ENCODE results near the gene ENTPD7.

The ENTPD7 gene

DNA sequence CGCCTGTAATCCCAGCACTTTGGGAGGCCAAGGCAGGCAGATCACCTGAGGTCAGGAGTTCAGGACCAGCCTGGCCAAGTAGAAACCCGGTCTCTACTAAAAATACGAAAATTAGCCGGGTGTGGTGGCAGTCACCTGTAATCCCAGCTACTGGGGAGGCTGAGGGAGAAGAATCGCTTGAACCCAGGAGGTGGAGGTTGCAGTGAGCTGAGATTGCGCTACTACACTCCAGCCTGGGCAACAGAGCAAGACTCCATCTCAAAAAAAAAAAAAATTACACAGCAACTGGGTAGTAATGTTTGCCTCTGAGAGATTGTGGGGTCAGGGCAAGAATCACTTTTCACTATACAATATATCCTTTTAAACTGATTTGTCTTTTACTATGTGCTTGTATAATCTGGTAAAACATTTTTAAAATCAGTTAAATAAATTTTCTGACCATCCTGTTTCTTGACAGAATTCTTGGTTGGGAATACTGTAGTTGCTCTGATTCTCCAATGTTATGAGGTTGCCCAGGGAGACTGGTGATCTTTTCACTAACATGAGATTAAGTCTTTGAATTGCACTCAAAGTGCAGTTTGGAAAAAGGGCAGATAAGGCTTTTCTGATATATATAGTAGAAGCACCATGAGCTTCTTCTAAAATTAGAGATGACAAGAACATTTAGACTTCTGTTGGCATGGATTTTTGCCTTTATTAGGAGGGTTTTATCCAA, 1.5 kb downstream of the ENTPD7 start:
- H3K36me3 ChIP-seq: peaks cover 3% of the 10 kb centered on the region
- no peak for TF ChIP-seq CTCF (IDR thresholded peaks at IDR 0.05)
- no peaks in the 10 kb centered on the region for H3K9me3 ChIP-seq
- H3K27me3 ChIP-seq: no peaks in the 10 kb centered on the region
- H3K4me1 ChIP-seq (ENCODE audit: control insufficient read depth in 1 of 2, insufficient read depth in 1 of 2, low read depth in 1 of 2, low read length in 1 of 2): peaks cover 42 to 68% of the 10 kb centered on the region in 2 experiments
- H3K27ac ChIP-seq: no peak overlapping the region
- no peak overlapping the region for H3K4me3 ChIP-seq (ENCODE audit: low read depth in 1 of 2, low read length in 1 of 2)

- Histone ChIP-seq H3K27ac (no peak overlapping the region), H3K4me1 (ENCODE audit: control insufficient read depth in 1 of 2, insufficient read depth in 1 of 2, low read depth in 1 of 2, low read length in 1 of 2) (peaks cover 37 to 62% of the 10 kb centered on the region in 2 experiments), H3K9me3 (no peaks in the 10 kb centered on the region), H3K27me3 (no peaks in the 10 kb centered on the region), H3K36me3 (peaks cover 8% of the 10 kb centered on the region), H3K4me3 (ENCODE audit: low read depth in 1 of 2, low read length in 1 of 2) (no peak overlapping the region)
- TF ChIP-seq CTCF (IDR thresholded peaks at IDR 0.05): no peak
These were observed 2.1 kb downstream of the ENTPD7 start for GRCh38 chr10:99661377-99661763.

DNA sequence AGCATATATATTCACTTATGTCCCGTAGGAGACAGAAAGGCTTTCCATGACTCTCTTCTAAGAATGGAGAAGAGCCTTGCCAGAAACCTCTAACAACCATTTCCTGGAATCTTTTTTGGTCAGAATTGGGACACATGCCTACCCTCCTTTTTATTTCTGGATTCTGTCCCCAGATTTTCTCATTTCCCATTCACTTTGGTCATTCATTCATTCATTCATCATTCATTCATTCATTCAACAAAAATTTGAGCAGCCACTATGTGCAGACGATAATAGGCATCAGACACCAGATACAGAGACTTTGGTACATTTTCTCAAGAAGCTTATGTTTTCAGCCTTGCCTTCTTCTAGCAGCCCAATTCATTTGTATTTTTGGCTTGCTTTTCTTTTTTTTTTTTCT, 6.0 kb downstream of the ENTPD7 start:
- no peak for TF ChIP-seq CTCF (IDR thresholded peaks at IDR 0.05)
- no peaks in the 10 kb centered on the region for H3K9me3 ChIP-seq
- no peak overlapping the region for H3K4me3 ChIP-seq (ENCODE audit: low read depth in 1 of 2, low read length in 1 of 2)
- peaks cover 26% of the 10 kb centered on the region for H3K36me3 ChIP-seq
- H3K4me1 ChIP-seq (ENCODE audit: control insufficient read depth in 1 of 2, insufficient read depth in 1 of 2, low read depth in 1 of 2, low read length in 1 of 2): peaks cover 2 to 26% of the 10 kb centered on the region in 2 experiments
- no peak overlapping the region for H3K27ac ChIP-seq
- H3K27me3 ChIP-seq: no peaks in the 10 kb centered on the region

- no peaks in the 10 kb centered on the region for H3K9me3 ChIP-seq
- no peaks in the 10 kb centered on the region for H3K27me3 ChIP-seq
- H3K4me1 ChIP-seq (ENCODE audit: control insufficient read depth in 1 of 2, insufficient read depth in 1 of 2, low read depth in 1 of 2, low read length in 1 of 2): peaks cover 0 to 7% of the 10 kb centered on the region in 2 experiments
- no peak for TF ChIP-seq CTCF (IDR thresholded peaks at IDR 0.05)
- no peak overlapping the region for H3K4me3 ChIP-seq (ENCODE audit: low read depth in 1 of 2, low read length in 1 of 2)
- H3K27ac ChIP-seq: no peak overlapping the region
- peaks cover 32% of the 10 kb centered on the region for H3K36me3 ChIP-seq
These were observed 7.9 kb downstream of the ENTPD7 start for GRCh38 chr10:99667108-99667751.

DNA sequence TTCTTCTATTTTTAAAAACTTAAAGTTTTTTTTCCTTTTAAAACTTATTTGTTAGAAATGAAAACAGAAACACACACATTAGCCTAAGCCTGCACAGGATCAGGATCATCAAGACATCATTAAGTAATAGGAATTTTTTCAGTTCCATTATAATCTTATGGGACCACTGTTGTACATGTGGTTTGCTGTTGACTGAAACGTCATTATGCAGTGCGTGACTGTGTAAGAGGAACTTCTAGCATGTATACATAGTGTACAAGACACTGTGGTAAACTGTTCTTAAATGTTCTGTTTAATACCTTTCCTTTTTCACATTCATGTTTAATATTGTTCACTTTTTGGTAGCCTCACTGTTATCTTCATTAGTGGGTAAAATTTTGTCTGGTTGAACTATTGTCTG, 12.1 kb downstream of the ENTPD7 start:
- no peaks in the 10 kb centered on the region for H3K9me3 ChIP-seq
- no peak for TF ChIP-seq CTCF (IDR thresholded peaks at IDR 0.05)
- H3K4me1 ChIP-seq (ENCODE audit: control insufficient read depth in 1 of 2, insufficient read depth in 1 of 2, low read depth in 1 of 2, low read length in 1 of 2): peaks cover 15 to 23% of the 10 kb centered on the region in 2 experiments
- H3K36me3 ChIP-seq: peaks cover 26% of the 10 kb centered on the region
- no peak overlapping the region for H3K4me3 ChIP-seq (ENCODE audit: low read depth in 1 of 2, low read length in 1 of 2)
- no peak overlapping the region for H3K27ac ChIP-seq
- no peaks in the 10 kb centered on the region for H3K27me3 ChIP-seq
